GM13976 (cell line): ENCODE measurements around the gene LAGE3.

Experiments used
- DNase-seq: peaks from one replicate; pipeline ENCODE4 v3.0.0; 2012; ENCODE audit warnings: low spot score
- in situ Hi-C: fragments of 300-500 bp; cut with MboI; formaldehyde crosslinking; loops from one replicate; pipeline ENCODE4 v1.12.0; 2022; ENCODE audit warnings: low sequenced_read_pairs, mixed read lengths, inconsistent platforms; ENCODE audit not compliant: unreplicated experiment
- TF ChIP-seq, protein P1 (sequence below): IDR thresholded peaks from 2 replicates; pipeline ENCODE4 v1.5.1; 2012; ENCODE audit warnings: borderline replicate concordance, mild to moderate bottlenecking; ENCODE audit not compliant: insufficient read depth; ENCODE audit errors: extremely low read depth, missing control alignments, control extremely low read depth

LAGE3 gene, protein sequence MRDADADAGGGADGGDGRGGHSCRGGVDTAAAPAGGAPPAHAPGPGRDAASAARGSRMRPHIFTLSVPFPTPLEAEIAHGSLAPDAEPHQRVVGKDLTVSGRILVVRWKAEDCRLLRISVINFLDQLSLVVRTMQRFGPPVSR

DNA sequence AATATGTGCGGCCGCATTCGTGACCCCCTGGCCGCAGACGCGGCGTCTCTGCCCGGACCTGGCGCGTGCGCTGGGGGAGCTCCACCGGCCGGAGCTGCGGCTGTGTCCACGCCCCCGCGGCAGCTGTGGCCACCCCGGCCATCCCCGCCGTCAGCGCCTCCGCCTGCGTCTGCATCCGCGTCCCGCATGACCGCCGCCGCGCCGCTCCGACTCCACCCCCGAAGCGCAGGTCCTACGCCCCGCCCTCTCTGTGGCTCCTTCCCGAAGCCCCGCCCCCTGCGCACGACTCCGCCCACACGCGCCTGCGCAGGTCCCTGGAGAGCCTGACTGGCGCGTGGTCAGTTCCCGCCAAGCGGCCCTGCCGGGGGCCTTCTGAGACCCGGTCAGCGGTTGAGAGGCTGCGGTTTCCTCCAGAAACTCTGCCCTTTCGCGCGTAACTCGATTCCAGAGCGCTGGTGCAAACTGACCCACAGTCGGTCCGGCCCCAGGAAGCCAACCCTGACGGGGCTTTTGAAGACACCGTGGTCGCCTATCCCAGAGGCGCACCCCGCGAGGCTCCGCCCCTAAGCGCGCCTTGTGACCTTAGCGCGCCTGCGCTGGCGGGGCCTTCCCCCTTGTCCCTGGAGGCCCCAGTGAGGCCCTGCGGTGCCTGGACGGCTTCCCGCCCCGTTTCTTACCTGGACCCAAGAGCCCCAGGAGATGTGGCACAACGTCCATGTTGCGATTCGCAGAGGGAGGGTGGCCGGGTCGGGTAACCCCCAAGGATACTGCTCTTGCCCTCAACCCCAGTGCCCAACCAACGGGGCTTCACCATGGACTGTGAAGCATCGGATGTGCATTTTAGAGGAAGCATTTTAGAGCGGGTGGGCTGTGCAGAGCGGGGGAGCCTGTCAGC, at the start of gene LAGE3:
Gene LAGE3 (minus strand): TSS at position 554 of the 895 bp plus-strand sequence. CDS start 366 bp downstream, at position 188.
- in situ Hi-C loops, result no loop called here
- peak; percentile 92 for DNase-seq
- TF ChIP-seq, protein P1, sequence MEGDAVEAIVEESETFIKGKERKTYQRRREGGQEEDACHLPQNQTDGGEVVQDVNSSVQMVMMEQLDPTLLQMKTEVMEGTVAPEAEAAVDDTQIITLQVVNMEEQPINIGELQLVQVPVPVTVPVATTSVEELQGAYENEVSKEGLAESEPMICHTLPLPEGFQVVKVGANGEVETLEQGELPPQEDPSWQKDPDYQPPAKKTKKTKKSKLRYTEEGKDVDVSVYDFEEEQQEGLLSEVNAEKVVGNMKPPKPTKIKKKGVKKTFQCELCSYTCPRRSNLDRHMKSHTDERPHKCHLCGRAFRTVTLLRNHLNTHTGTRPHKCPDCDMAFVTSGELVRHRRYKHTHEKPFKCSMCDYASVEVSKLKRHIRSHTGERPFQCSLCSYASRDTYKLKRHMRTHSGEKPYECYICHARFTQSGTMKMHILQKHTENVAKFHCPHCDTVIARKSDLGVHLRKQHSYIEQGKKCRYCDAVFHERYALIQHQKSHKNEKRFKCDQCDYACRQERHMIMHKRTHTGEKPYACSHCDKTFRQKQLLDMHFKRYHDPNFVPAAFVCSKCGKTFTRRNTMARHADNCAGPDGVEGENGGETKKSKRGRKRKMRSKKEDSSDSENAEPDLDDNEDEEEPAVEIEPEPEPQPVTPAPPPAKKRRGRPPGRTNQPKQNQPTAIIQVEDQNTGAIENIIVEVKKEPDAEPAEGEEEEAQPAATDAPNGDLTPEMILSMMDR, result no peak

DNA sequence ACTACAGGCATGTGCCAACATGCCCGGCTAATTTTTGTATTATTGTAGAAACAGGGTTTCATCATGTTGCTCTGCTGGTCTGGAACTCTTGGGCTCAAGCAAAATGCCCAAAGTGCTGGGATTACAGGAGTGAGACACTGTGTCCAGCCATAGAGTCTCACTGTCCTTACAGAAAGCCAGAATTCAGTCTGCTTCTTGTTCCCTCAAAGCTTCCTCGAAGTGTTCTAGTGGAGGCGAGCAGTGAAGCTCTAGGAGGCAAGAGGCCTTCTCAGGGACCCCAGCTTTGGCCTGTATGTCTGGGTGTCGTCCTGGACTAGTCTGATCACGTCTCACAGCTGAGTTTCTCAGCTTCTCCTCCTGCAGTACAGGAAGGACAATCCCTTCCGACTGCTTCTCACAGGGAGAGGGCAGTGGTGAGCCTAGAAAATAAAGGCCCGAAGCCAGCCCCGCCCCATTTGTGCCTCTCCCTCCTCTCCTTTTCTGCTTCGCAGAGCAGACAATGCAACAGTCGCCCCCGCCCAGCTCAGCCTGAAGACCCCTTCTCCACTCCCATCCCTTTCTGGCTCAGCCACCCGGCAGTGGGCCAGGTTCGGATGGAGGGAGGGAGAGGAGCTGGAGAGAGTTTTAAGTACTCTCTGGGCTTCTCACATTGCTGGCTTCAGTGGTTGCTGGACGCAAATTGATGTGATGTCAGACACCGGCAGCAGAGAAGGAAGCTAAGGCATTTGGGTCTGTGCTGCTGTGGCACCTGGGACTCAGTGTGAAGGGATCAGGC, 48.0 kb upstream of the LAGE3 start:
- DNase-seq, result peak; percentile 73
- in situ Hi-C loops, result loop anchor here (25.0 kb wide), 1 partner anchor 515 kb away; the partner anchor contains the start of gene IRAK1
- TF ChIP-seq, protein P1, result peak; percentile 32

DNA sequence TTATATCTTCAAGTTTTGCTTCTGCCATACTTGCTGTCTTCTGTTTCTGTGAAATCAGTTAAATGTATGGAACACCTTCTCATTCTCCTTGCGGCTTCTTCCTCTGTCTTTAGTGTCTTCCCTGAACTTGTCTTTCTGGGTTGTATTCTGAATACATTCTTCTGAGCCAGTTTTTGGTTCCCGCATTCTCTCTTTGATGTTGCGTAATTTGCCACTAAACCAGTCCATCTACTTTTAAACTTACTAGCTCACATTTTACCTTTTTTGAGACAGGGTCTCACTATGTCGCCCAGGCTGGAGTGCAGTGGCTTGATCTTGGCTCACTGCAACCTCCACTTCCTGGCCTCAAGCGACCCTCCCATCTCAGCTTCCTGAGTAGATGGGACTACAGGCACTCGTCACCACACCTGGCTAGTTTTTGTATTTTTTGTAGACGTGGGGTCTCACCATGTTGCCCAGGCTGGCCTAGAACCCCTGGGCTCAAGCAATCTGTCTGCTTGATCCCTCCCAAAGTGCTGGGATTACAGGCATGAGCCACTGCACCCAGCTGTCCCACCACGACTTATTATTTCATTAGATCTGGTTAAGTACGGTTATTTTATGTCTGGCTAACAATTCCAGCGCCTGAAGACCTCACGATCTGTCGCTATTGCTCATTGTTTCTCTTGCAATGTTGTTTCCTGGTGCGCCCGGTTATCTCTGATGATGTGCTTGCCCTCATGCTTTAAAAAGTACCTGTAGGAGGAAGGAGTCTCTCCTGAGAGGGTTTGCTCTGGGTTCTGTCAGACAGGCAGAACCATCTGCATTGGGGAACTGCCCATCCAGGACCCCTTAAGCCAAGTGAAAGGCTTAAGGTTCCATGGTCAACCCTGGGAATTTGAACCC, 46.8 kb upstream of the LAGE3 start:
- no peak for DNase-seq
- TF ChIP-seq, protein P1, result no peak
- in situ Hi-C loops, result loop anchor here (25.0 kb wide), 1 partner anchor 514 kb away; the partner anchor contains the start of gene IRAK1

DNA sequence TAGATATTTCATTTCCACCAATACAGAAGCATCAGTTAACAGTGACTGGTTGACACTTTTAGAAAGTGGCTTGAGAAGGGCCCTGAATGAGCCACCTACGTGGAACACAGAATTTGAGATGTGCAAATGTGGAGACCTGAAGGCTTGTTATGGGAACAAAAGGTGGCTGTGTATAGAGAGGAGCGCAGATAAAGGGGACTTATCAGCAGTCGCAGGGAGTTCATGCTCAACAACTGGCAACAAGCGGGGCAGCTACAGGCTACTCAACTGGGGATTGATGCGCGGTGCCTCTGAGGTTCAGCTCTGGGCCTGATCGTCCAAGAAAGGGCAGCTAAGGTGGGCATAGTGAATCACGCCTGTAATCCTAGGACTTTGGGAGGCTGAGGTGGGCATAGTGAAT, 40.3 kb upstream of the LAGE3 start:
- TF ChIP-seq, protein P1, result no peak
- in situ Hi-C loops, result no loop called here
- no peak for DNase-seq

DNA sequence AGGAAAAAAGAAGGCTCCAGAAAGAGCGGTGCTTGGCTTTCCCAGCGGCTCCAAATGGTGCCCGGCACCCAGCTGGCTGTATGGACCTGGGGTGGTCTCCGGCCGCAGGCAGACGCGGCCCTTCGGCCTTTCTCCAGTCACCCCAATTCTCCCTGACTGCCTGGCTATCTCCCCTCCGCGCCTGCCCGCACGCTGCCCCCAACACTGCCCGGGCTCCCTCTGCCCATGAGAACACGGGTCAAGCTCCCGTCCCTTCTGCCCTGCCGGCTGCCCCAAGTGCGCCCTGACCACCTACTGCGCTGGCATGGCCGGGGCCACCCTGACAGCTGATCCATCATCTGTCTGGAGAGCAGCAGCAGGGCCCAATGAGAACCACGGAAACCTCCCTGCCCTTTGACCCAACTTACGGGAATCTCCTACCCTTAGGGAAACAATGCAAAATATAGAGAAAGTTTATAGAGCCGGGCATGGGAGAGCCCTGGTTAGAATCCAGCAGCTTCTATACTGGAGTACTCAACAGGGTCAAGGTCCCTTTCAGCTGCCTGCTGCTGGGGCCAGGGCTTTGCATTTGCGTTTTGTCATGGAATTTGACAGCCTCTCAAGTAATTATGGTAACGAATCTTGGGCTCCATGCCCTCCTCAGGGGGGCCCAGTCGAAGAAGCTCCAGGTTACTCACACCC, 38.2 kb upstream of the LAGE3 start:
- in situ Hi-C loops, result no loop called here
- TF ChIP-seq, protein P1, result no peak
- no peak for DNase-seq
